ENCODE data around the gene PIGM. TPM values are rescaled to one million over a fixed set of nuclear protein-coding genes. Genes with fewer than 3 reads are reported as not detected.

The PIGM gene
- total RNA-seq, 1 experiment from 2014 or later: 4.6 TPM

- TF ChIP-seq, protein P1, sequence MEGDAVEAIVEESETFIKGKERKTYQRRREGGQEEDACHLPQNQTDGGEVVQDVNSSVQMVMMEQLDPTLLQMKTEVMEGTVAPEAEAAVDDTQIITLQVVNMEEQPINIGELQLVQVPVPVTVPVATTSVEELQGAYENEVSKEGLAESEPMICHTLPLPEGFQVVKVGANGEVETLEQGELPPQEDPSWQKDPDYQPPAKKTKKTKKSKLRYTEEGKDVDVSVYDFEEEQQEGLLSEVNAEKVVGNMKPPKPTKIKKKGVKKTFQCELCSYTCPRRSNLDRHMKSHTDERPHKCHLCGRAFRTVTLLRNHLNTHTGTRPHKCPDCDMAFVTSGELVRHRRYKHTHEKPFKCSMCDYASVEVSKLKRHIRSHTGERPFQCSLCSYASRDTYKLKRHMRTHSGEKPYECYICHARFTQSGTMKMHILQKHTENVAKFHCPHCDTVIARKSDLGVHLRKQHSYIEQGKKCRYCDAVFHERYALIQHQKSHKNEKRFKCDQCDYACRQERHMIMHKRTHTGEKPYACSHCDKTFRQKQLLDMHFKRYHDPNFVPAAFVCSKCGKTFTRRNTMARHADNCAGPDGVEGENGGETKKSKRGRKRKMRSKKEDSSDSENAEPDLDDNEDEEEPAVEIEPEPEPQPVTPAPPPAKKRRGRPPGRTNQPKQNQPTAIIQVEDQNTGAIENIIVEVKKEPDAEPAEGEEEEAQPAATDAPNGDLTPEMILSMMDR (conservative IDR thresholded peaks at IDR 0.05; ENCODE audit: low read depth, low read length): no peak
- no peak for TF ChIP-seq EZH2 (IDR thresholded peaks at IDR 0.05; ENCODE audit: borderline replicate concordance, low read depth, low read length, poor library complexity, severe bottlenecking)
- Histone ChIP-seq H3K4me1 (ENCODE audit: insufficient read depth, low read length, poor library complexity, severe bottlenecking) (no peaks in the 10 kb centered on the region), H3K4me3 (ENCODE audit: low read depth, low read length, poor library complexity, severe bottlenecking) (no peak overlapping the region), H3K36me3 (ENCODE audit: insufficient read depth, low read length, poor library complexity, severe bottlenecking) (no peaks in the 10 kb centered on the region), H3K9me3 (ENCODE audit: low read depth, low read length, poor library complexity, severe bottlenecking) (no peaks in the 10 kb centered on the region), H3K27ac (ENCODE audit: low read depth, low read length, poor library complexity, severe bottlenecking) (no peak overlapping the region), H3K27me3 (replicated peaks; ENCODE audit: insufficient read depth, low read depth, low read length, poor library complexity) (peaks cover 52% of the 10 kb centered on the region)
- CTCF ChIA-PET: interaction anchor here (2.5 kb wide), 1 partner anchor 22 kb away, joined by 17 read pairs; no protein-coding TSS in a partner anchor
- POLR2A ChIA-PET (ENCODE audit: low non-redundant PET): no interaction called here
- DNase-seq (ENCODE audit: low spot score): no peak
- intact Hi-C loops (cut with micrococcal nuclease; ENCODE audit: unreplicated experiment): no loop called here
- no TSS peak for BruUV-seq (replicated peaks)
Measured at GRCh38 chr1:160056648-160057169, 24.9 kb upstream of the PIGM start.

DNA sequence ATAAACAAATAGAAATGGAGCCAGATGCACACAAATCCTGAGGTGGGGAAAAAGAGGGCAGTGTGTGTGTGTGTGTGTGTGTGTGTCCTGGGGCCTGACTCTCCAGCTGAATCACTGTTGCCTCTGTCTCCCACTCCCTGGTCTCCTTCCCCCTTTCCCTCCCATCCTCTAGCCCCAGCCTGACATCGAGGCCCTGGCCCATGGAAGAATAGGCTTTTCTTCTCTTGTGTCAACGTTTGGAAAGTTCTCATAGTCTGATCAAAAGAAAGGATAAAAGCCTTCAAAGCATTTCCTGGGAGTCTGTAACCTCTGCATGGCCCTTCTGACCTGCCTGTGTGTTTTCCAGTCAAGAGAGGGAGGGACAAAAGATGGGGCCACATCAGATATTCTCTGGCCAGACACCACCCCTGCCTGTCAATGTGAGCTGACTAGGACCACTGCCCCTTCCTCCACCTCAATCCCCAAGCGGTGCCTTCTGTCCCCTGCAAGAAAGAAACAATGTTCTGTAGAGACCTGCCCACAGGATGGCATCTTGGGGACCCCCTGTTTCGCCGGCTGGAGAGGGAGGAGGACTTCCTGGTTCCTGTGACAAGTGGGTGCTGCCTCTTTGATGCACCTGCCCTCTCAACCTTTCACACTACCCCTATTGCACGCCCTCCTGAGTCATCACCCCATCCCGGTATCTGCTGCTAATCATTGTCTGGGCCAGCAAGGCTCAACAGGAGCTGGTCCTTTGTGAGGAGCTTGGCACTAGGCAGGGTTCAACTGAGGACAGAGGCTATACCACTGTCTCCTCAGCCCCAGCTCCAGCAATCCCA, 22.0 kb upstream of the PIGM start:
- H3K36me3 ChIP-seq (ENCODE audit: insufficient read depth, low read length, poor library complexity, severe bottlenecking): no peaks in the 10 kb centered on the region
- H3K4me3 ChIP-seq (ENCODE audit: low read depth, low read length, poor library complexity, severe bottlenecking): no peak overlapping the region
- ChIA-PET POLR2A (ENCODE audit: low non-redundant PET) (no interaction called here), CTCF (no interaction called here)
- no peak overlapping the region for H3K27ac ChIP-seq (ENCODE audit: low read depth, low read length, poor library complexity, severe bottlenecking)
- no peak for DNase-seq (ENCODE audit: low spot score)
- BruUV-seq (replicated peaks): no TSS peak
- intact Hi-C loops (cut with micrococcal nuclease; ENCODE audit: unreplicated experiment): no loop called here
- H3K27me3 ChIP-seq (replicated peaks; ENCODE audit: insufficient read depth, low read depth, low read length, poor library complexity): peaks cover 55% of the 10 kb centered on the region
- TF ChIP-seq, protein P1 (conservative IDR thresholded peaks at IDR 0.05; ENCODE audit: low read depth, low read length): no peak
- TF ChIP-seq EZH2 (IDR thresholded peaks at IDR 0.05; ENCODE audit: borderline replicate concordance, low read depth, low read length, poor library complexity, severe bottlenecking): no peak
- H3K4me1 ChIP-seq (ENCODE audit: insufficient read depth, low read length, poor library complexity, severe bottlenecking): no peaks in the 10 kb centered on the region
- no peaks in the 10 kb centered on the region for H3K9me3 ChIP-seq (ENCODE audit: low read depth, low read length, poor library complexity, severe bottlenecking)

DNA sequence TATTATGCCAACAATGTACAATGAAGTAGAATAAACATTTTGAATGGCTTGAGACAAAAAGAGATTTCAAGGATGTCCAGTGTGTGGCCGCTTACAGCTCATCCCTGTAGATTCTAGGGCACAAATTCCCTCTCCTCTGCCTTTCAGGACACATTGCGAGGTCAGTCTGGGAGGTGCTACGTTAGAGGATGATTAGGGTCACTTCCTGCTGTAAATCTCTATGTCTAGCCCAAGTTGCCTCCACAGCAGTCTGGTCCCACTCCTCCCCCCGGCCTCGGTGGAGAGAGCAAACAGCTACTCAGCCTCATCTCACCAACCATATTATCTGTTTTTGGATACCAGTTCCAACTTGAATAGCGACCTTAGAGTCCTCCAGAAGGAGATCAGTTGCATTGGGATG, 21.1 kb upstream of the PIGM start:
- no TSS peak for BruUV-seq (replicated peaks)
- Histone ChIP-seq H3K9me3 (ENCODE audit: low read depth, low read length, poor library complexity, severe bottlenecking) (no peaks in the 10 kb centered on the region), H3K27ac (ENCODE audit: low read depth, low read length, poor library complexity, severe bottlenecking) (no peak overlapping the region), H3K4me3 (ENCODE audit: low read depth, low read length, poor library complexity, severe bottlenecking) (no peak overlapping the region), H3K36me3 (ENCODE audit: insufficient read depth, low read length, poor library complexity, severe bottlenecking) (no peaks in the 10 kb centered on the region), H3K4me1 (ENCODE audit: insufficient read depth, low read length, poor library complexity, severe bottlenecking) (no peaks in the 10 kb centered on the region), H3K27me3 (replicated peaks; ENCODE audit: insufficient read depth, low read depth, low read length, poor library complexity) (peaks cover 58% of the 10 kb centered on the region)
- CTCF ChIA-PET: interaction anchor here (1.3 kb wide), 1 partner anchor 26 kb away, joined by 5 read pairs; no protein-coding TSS in a partner anchor
- intact Hi-C loops (cut with micrococcal nuclease; ENCODE audit: unreplicated experiment): no loop called here
- TF ChIP-seq EZH2 (IDR thresholded peaks at IDR 0.05; ENCODE audit: borderline replicate concordance, low read depth, low read length, poor library complexity, severe bottlenecking): no peak
- TF ChIP-seq, protein P1 (conservative IDR thresholded peaks at IDR 0.05; ENCODE audit: low read depth, low read length): no peak
- no peak for DNase-seq (ENCODE audit: low spot score)
- POLR2A ChIA-PET (ENCODE audit: low non-redundant PET): no interaction called here

All from A673 (cell line).